Measurements from ENCODE around the gene MACROD2.

MACROD2 gene

DNA sequence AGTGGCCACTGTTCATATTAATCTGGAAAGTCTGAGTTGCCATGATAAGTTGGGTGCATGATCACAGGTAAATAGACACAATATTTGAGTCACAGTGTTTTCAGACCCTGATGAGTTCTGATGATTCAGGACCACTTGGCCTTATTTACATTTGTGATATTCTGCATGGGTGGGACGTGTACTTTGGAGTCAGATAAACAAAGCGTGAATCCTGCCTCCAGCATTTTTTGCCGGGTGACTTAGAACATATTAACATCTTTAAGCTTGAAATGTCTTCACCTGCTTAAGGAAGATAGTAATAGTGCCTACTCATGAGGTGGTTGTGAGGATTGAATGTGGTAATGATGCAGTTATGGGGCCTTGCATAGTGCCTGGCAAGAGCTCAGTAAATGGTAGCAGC lies 1582.8 kb downstream of the MACROD2 start:
- Histone ChIP-seq H3K36me3 (ENCODE audit: control insufficient read depth, insufficient read depth, low read length) (no peaks in the 10 kb centered on the region), H3K4me3 (replicated peaks; ENCODE audit: low read depth, low read length) (no peak overlapping the region), H3K27me3 (replicated peaks; ENCODE audit: control insufficient read depth, insufficient read depth, low read length) (no peaks in the 10 kb centered on the region)
- TF ChIP-seq, protein P1, sequence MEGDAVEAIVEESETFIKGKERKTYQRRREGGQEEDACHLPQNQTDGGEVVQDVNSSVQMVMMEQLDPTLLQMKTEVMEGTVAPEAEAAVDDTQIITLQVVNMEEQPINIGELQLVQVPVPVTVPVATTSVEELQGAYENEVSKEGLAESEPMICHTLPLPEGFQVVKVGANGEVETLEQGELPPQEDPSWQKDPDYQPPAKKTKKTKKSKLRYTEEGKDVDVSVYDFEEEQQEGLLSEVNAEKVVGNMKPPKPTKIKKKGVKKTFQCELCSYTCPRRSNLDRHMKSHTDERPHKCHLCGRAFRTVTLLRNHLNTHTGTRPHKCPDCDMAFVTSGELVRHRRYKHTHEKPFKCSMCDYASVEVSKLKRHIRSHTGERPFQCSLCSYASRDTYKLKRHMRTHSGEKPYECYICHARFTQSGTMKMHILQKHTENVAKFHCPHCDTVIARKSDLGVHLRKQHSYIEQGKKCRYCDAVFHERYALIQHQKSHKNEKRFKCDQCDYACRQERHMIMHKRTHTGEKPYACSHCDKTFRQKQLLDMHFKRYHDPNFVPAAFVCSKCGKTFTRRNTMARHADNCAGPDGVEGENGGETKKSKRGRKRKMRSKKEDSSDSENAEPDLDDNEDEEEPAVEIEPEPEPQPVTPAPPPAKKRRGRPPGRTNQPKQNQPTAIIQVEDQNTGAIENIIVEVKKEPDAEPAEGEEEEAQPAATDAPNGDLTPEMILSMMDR (IDR thresholded peaks at IDR 0.05; ENCODE audit: insufficient read depth, low read length, poor library complexity, severe bottlenecking) = no peak
- no peak for DNase-seq (ENCODE audit: extremely low read depth, insufficient read length)

DNA sequence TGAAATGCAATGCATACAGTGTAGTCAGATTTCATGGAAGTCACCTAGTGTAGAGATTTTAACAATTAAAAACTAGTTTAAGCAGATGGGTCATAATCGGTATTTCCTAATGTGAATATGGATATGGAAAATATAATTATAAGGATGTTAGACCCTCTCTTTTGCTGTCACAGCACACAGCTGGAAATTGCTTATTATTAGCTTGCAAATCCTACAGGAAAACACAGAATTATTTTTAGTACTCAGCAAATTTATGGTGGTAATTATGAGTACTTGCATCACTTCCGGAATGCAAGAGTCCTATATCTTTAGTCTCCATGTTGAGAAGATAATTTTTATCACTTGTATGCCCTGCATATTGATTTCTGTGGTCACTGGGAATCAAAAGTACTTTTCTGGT lies 1584.4 kb downstream of the MACROD2 start:
- DNase-seq (ENCODE audit: extremely low read depth, insufficient read length) = no peak
- TF ChIP-seq, protein P1 (IDR thresholded peaks at IDR 0.05; ENCODE audit: insufficient read depth, low read length, poor library complexity, severe bottlenecking) = no peak

DNA sequence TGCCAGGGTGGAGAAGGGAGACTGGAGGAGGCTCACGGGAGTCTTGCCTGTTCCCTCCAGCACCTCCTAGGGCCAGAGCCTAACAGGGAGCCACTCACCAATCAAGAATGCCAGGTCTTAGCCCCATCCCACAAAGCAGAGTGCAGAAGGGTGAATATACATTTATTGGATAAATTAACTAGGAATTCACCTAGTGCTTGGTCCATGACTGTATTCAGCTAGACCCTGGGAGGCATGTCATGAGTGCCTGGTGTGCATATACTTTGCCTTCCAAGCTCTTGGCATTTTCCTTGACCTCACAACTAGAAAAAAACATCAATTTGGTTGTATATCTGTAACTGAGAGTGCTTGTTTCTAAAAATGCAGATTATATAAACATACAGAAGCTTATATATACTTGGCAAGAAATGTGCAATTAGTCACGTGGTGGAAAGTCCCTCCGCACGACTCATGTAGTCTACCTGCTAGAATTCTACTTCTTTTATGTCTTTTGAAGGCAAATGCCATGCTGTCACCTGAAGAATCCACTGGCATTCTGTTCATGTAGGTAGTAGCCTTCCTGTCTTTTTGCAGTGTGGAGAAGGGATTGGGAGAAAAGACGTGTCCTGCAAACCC lies 1586.9 kb downstream of the MACROD2 start:
- H3K36me3 ChIP-seq (ENCODE audit: control insufficient read depth, insufficient read depth, low read length) = no peaks in the 10 kb centered on the region
- H3K4me3 ChIP-seq (replicated peaks; ENCODE audit: low read depth, low read length) = no peak overlapping the region
- no peaks in the 10 kb centered on the region for H3K27me3 ChIP-seq (replicated peaks; ENCODE audit: control insufficient read depth, insufficient read depth, low read length)
- no peak for DNase-seq (ENCODE audit: extremely low read depth, insufficient read length)
- TF ChIP-seq, protein P1 (IDR thresholded peaks at IDR 0.05; ENCODE audit: insufficient read depth, low read length, poor library complexity, severe bottlenecking) = no peak

More for the DNA sequence above, 1584.4 kb downstream of the MACROD2 start:
- H3K36me3 ChIP-seq (ENCODE audit: control insufficient read depth, insufficient read depth, low read length) = no peaks in the 10 kb centered on the region
- no peak overlapping the region for H3K4me3 ChIP-seq (replicated peaks; ENCODE audit: low read depth, low read length)
- H3K27me3 ChIP-seq (replicated peaks; ENCODE audit: control insufficient read depth, insufficient read depth, low read length) = no peaks in the 10 kb centered on the region

DNA sequence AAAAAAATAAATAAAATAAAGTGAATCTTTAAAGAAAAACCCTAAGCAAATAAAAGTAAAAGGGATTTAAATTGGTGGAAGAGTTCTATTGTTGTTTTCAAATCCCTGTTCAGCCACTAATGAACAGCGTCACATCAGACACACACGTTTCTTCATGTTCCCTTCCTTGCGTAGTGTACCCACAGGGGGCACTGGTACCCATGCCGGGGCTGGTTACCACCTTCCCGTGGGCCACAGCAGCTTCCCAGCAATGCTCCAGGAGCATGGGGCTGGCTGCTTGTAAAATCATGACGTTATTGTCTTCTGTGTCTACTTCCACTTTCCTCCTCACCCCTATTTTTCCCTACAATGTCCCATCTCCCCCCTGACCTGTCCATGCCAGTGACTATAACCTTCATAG lies 1589.2 kb downstream of the MACROD2 start:
- no peak for DNase-seq (ENCODE audit: extremely low read depth, insufficient read length)

DNA sequence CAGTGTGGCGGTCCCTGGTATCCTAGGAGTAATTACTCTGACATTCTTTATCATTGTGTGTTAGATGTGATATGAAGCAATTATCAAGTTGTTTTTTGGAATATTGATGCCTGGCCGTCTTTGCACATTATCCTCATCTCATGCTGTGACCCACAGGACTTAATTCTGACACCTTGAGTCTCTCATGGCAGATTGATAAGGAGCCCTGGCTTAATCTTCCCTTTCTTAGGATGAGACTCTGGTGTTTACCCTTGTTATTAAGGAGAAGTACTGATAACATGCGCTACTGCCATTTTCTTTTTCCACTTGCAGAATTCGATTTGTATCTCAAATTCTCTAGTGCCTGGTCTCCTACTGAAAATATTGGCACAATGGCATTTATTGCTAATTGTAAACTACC lies 1597.8 kb downstream of the MACROD2 start:
- Histone ChIP-seq H3K27me3 (replicated peaks; ENCODE audit: control insufficient read depth, insufficient read depth, low read length) (no peaks in the 10 kb centered on the region), H3K4me3 (replicated peaks; ENCODE audit: low read depth, low read length) (no peak overlapping the region), H3K36me3 (ENCODE audit: control insufficient read depth, insufficient read depth, low read length) (no peaks in the 10 kb centered on the region)
- TF ChIP-seq, protein P1 (IDR thresholded peaks at IDR 0.05; ENCODE audit: insufficient read depth, low read length, poor library complexity, severe bottlenecking) = no peak
- no peak for DNase-seq (ENCODE audit: extremely low read depth, insufficient read length)

More for the DNA sequence above, 1589.2 kb downstream of the MACROD2 start:
- TF ChIP-seq, protein P1 (IDR thresholded peaks at IDR 0.05; ENCODE audit: insufficient read depth, low read length, poor library complexity, severe bottlenecking) = no peak
- H3K4me3 ChIP-seq (replicated peaks; ENCODE audit: low read depth, low read length) = no peak overlapping the region
- H3K36me3 ChIP-seq (ENCODE audit: control insufficient read depth, insufficient read depth, low read length) = no peaks in the 10 kb centered on the region
- no peaks in the 10 kb centered on the region for H3K27me3 ChIP-seq (replicated peaks; ENCODE audit: control insufficient read depth, insufficient read depth, low read length)

Measured in GM06990 (cell line).